HL-60 (cell line): ENCODE data around the gene RAP2C.

Experiments used
- DNase-seq, 2 experiments: peaks; one replicate each; pipeline ENCODE4 v3.0.0-alpha.2; 2010 to 2020; ENCODE audit warnings: low read depth in 1 of 2, low spot score in 1 of 2
- H3K27ac ChIP-seq: fragments of 250-450 bp; sonication (Bioruptor Pico); replicated peaks from 2 replicates; pipeline ENCODE4 v1.5.1; 2020; ENCODE audit warnings: mild to moderate bottlenecking, moderate library complexity
- H3K27me3 ChIP-seq: fragments of 250-450 bp; sonication (Bioruptor Pico); 2 replicates; pipeline ENCODE4 v1.5.1; 2021; ENCODE audit warnings: mild to moderate bottlenecking, moderate library complexity; ENCODE audit not compliant: insufficient read depth, poor library complexity, severe bottlenecking
- H3K4me3 ChIP-seq: replicated peaks from 2 replicates; pipeline ENCODE4 v1.5.1; 2011; ENCODE audit warnings: mild to moderate bottlenecking, control low read depth, low read length; ENCODE audit not compliant: insufficient read depth
- CTCF ChIP-seq: IDR thresholded peaks from one replicate; pipeline ENCODE4 v1.5.1; 2011; ENCODE audit warnings: low read length, control low read depth, inconsistent platforms; ENCODE audit not compliant: insufficient read depth
- GABPA ChIP-seq: IDR thresholded peaks from 2 replicates; pipeline ENCODE4 v1.6.1; 2012; ENCODE audit warnings: low read depth
- POLR2AphosphoS5 ChIP-seq: IDR thresholded peaks from 2 replicates; pipeline ENCODE4 v1.6.1; 2012; ENCODE audit warnings: low read depth
- SPI1 ChIP-seq: IDR thresholded peaks from 2 replicates; pipeline ENCODE4 v1.6.1; 2012; ENCODE audit warnings: low read depth, mild to moderate bottlenecking, borderline replicate concordance
- TF ChIP-seq, protein P1 (sequence below): IDR thresholded peaks from 2 replicates; pipeline ENCODE4 v1.6.1; 2012; ENCODE audit warnings: low read depth; ENCODE audit not compliant: insufficient replicate concordance

The RAP2C gene

DNA sequence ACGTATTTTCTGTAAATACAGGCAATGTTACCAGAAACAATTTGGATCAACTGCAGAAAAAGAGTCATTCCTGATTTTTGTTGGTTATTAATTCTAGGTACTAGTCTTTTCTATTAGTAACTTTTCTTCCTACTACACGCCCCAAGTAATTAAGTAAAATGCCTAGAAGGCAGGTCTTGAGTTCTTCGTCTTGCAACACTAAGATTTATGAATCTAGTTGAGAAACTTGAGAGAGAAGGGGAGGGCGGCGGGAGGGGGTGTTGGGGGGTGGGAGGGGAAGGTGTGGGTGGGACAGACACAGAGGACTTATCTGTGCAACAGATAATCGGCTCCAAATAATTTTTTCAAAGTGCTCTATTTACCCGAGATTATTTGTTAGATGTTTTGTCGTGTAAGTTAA, 3.0 kb downstream of the RAP2C start:
- Histone ChIP-seq H3K27me3 (no peaks in the 10 kb centered on the region), H3K27ac (peak overlapping the region; percentile 99), H3K4me3 (peak overlapping the region; percentile 58)
- DNase-seq = no peak
- TF ChIP-seq SPI1 (no peak), CTCF (no peak), POLR2AphosphoS5 (no peak), GABPA (no peak)
- TF ChIP-seq, protein P1, sequence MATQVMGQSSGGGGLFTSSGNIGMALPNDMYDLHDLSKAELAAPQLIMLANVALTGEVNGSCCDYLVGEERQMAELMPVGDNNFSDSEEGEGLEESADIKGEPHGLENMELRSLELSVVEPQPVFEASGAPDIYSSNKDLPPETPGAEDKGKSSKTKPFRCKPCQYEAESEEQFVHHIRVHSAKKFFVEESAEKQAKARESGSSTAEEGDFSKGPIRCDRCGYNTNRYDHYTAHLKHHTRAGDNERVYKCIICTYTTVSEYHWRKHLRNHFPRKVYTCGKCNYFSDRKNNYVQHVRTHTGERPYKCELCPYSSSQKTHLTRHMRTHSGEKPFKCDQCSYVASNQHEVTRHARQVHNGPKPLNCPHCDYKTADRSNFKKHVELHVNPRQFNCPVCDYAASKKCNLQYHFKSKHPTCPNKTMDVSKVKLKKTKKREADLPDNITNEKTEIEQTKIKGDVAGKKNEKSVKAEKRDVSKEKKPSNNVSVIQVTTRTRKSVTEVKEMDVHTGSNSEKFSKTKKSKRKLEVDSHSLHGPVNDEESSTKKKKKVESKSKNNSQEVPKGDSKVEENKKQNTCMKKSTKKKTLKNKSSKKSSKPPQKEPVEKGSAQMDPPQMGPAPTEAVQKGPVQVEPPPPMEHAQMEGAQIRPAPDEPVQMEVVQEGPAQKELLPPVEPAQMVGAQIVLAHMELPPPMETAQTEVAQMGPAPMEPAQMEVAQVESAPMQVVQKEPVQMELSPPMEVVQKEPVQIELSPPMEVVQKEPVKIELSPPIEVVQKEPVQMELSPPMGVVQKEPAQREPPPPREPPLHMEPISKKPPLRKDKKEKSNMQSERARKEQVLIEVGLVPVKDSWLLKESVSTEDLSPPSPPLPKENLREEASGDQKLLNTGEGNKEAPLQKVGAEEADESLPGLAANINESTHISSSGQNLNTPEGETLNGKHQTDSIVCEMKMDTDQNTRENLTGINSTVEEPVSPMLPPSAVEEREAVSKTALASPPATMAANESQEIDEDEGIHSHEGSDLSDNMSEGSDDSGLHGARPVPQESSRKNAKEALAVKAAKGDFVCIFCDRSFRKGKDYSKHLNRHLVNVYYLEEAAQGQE = no peak

GRCh38 chrX:132214518-132214917, 4.7 kb downstream of the RAP2C start:
- DNase-seq = no peak
- Histone ChIP-seq H3K27me3 (no peaks in the 10 kb centered on the region), H3K4me3 (no peak overlapping the region), H3K27ac (no peak overlapping the region)
- TF ChIP-seq, protein P1 = no peak
- TF ChIP-seq CTCF (no peak), SPI1 (no peak), POLR2AphosphoS5 (no peak), GABPA (no peak)

DNA sequence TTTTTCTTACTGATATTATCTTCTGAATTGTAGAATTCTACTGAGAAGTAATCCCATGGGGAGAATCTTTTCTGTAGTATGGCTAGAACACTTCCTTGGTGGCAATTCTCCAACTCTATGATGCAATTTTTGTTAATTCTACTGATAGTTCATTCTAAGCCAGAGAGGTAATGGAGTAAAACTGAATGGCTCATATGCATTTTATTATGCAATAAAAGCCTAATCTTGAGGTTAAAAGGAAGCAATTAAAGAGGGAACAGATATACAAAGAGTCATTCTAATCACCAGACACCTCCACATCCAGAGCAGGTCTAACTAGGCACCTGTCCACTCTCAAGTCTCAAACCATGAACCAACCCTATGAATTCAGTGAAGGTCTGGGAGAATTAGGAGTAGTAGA, 9.7 kb downstream of the RAP2C start:
- H3K27ac ChIP-seq = no peak overlapping the region
- TF ChIP-seq POLR2AphosphoS5 = no peak
- DNase-seq = peak in 1 of 2 experiments; percentile 11
- H3K27me3 ChIP-seq = no peaks in the 10 kb centered on the region
- no peak overlapping the region for H3K4me3 ChIP-seq

- Histone ChIP-seq H3K27me3 (no peaks in the 10 kb centered on the region), H3K27ac (no peak overlapping the region), H3K4me3 (no peak overlapping the region)
- TF ChIP-seq SPI1 (no peak), POLR2AphosphoS5 (no peak), GABPA (no peak), CTCF (no peak)
- TF ChIP-seq, protein P1 = no peak
- DNase-seq = no peak
These were observed 10.8 kb downstream of the RAP2C start for GRCh38 chrX:132208422-132208821.
